ENCODE data around the gene TRIP11. TPM values are rescaled to one million over a fixed set of nuclear protein-coding genes. Genes with fewer than 3 reads are reported as not detected.

TRIP11 gene
- total and polyA plus RNA-seq, 2 experiments from 2014 or later: 24.1 to 69.5 TPM

GRCh38 chr14:91971188-91971778 is 68.6 kb downstream of the TRIP11 start:
- Histone ChIP-seq H3K9me2 (ENCODE audit: insufficient read depth) (no peaks in the 10 kb centered on the region), H4K20me1 (ENCODE audit: insufficient read depth) (no peaks in the 10 kb centered on the region), H2AFZ (no peak overlapping the region), H3K9ac (no peak overlapping the region), H3K27me3 (replicated peaks; ENCODE audit: insufficient read depth) (no peaks in the 10 kb centered on the region), H3K9me3 (ENCODE audit: low read depth) (no peaks in the 10 kb centered on the region), H3K27ac (no peak overlapping the region), H3K79me2 (ENCODE audit: insufficient read depth) (no peaks in the 10 kb centered on the region), H3K4me1 (ENCODE audit: insufficient read depth) (no peaks in the 10 kb centered on the region), H3K4me2 (ENCODE audit: unreplicated experiment) (no peak overlapping the region), H3K4me3 (no peak overlapping the region), H3K36me3 (ENCODE audit: low read depth) (peaks cover 60% of the 10 kb centered on the region), H3F3A (ENCODE audit: insufficient read depth) (no peaks in the 10 kb centered on the region)
- 85 to 91% methylated on average over 2 of the region's 2 CpGs for WGBS, 2 experiments (ENCODE audit: low coverage in 1 of 2, low lambda C conversion rate in 2 of 2, missing lambda C conversion rate in 2 of 2)
- in situ Hi-C loops (cut with MboI): no loop called here
- TF ChIP-seq EZH2 (IDR thresholded peaks at IDR 0.05; ENCODE audit: insufficient read depth, poor library complexity, severe bottlenecking) (no peak), EZH2phosphoT487 (IDR thresholded peaks at IDR 0.05; ENCODE audit: insufficient read depth, low read depth) (no peak)
- no peak for DNase-seq

DNA sequence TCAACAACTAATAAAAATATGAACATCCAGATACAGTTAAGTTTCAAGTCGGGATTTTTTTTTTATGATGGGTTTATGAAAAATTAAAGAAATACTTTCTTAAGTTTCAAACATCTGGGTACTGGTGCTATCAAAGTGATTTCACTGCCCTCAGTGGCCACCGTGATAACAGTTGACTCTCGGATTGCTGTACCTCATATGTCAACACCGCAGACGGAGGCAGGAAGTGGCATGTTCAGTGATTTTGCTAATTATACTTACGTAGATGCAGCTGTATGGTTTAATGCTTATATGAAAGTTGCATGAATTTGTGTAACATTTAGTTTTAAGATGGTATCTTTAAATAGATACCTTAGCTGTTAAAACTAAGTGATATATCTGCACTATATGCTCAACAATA is 71.6 kb downstream of the TRIP11 start:
- H3K4me1 ChIP-seq (ENCODE audit: insufficient read depth): no peaks in the 10 kb centered on the region
- H3F3A ChIP-seq (ENCODE audit: insufficient read depth): no peaks in the 10 kb centered on the region
- no peaks in the 10 kb centered on the region for H3K9me2 ChIP-seq (ENCODE audit: insufficient read depth)
- TF ChIP-seq EZH2phosphoT487 (IDR thresholded peaks at IDR 0.05; ENCODE audit: insufficient read depth, low read depth): no peak
- no peak for TF ChIP-seq EZH2 (IDR thresholded peaks at IDR 0.05; ENCODE audit: insufficient read depth, poor library complexity, severe bottlenecking)
- H4K20me1 ChIP-seq (ENCODE audit: insufficient read depth): no peaks in the 10 kb centered on the region
- H3K4me2 ChIP-seq (ENCODE audit: unreplicated experiment): no peak overlapping the region
- DNase-seq: no peak
- no peaks in the 10 kb centered on the region for H3K79me2 ChIP-seq (ENCODE audit: insufficient read depth)
- H3K27me3 ChIP-seq (replicated peaks; ENCODE audit: insufficient read depth): no peaks in the 10 kb centered on the region
- no peak overlapping the region for H3K27ac ChIP-seq
- peaks cover 45% of the 10 kb centered on the region for H3K36me3 ChIP-seq (ENCODE audit: low read depth)
- H3K4me3 ChIP-seq: no peak overlapping the region
- 89 to 90% methylated on average over 6 of the region's 6 CpGs for WGBS, 2 experiments (ENCODE audit: low coverage in 1 of 2, low lambda C conversion rate in 2 of 2, missing lambda C conversion rate in 2 of 2)
- no peak overlapping the region for H3K9ac ChIP-seq
- in situ Hi-C loops (cut with MboI): no loop called here
- H2AFZ ChIP-seq: no peak overlapping the region
- H3K9me3 ChIP-seq (ENCODE audit: low read depth): no peaks in the 10 kb centered on the region

GRCh38 chr14:91964724-91965123 is 75.1 kb downstream of the TRIP11 start:
- Histone ChIP-seq H3K9me3 (ENCODE audit: low read depth) (no peaks in the 10 kb centered on the region), H3K9me2 (ENCODE audit: insufficient read depth) (no peaks in the 10 kb centered on the region), H3K4me2 (ENCODE audit: unreplicated experiment) (no peak overlapping the region), H3F3A (ENCODE audit: insufficient read depth) (no peaks in the 10 kb centered on the region), H3K4me3 (no peak overlapping the region), H2AFZ (no peak overlapping the region), H3K27me3 (replicated peaks; ENCODE audit: insufficient read depth) (no peaks in the 10 kb centered on the region), H3K9ac (no peak overlapping the region), H3K36me3 (ENCODE audit: low read depth) (peaks cover 22% of the 10 kb centered on the region), H3K27ac (no peak overlapping the region), H3K4me1 (ENCODE audit: insufficient read depth) (no peaks in the 10 kb centered on the region), H4K20me1 (ENCODE audit: insufficient read depth) (no peaks in the 10 kb centered on the region), H3K79me2 (ENCODE audit: insufficient read depth) (no peaks in the 10 kb centered on the region)
- in situ Hi-C loops (cut with MboI): no loop called here
- 96 to 97% methylated on average over 4 of the region's 4 CpGs for WGBS, 2 experiments (ENCODE audit: low coverage in 1 of 2, low lambda C conversion rate in 2 of 2, missing lambda C conversion rate in 2 of 2)
- no peak for DNase-seq
- TF ChIP-seq EZH2 (IDR thresholded peaks at IDR 0.05; ENCODE audit: insufficient read depth, poor library complexity, severe bottlenecking) (no peak), EZH2phosphoT487 (IDR thresholded peaks at IDR 0.05; ENCODE audit: insufficient read depth, low read depth) (no peak)

DNA sequence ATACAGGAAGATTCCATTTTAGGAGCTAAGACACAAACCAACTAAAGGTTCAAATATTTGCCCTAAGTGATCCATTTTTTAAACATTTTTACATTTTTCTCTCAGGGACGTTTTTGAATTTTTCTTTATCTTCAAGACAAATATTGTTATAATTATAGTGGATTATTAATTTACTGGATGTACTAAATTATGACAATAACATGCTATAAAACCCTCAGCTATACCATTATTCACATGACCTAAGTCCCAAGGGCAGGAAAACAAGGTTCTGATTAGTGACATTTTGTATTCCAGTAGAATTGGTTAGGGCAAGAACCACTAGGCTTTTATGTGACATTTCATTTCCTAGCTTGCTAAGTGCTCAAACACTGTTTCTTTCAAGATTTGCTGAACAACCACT is 75.8 kb downstream of the TRIP11 start:
- Histone ChIP-seq H3K27me3 (replicated peaks; ENCODE audit: insufficient read depth) (no peaks in the 10 kb centered on the region), H3K9me3 (ENCODE audit: low read depth) (no peaks in the 10 kb centered on the region), H3K9me2 (ENCODE audit: insufficient read depth) (no peaks in the 10 kb centered on the region), H3K4me2 (ENCODE audit: unreplicated experiment) (no peak overlapping the region), H3K4me1 (ENCODE audit: insufficient read depth) (no peaks in the 10 kb centered on the region), H4K20me1 (ENCODE audit: insufficient read depth) (no peaks in the 10 kb centered on the region), H3K4me3 (no peak overlapping the region), H3F3A (ENCODE audit: insufficient read depth) (no peaks in the 10 kb centered on the region), H3K36me3 (ENCODE audit: low read depth) (peaks cover 15% of the 10 kb centered on the region), H3K9ac (no peak overlapping the region), H3K79me2 (ENCODE audit: insufficient read depth) (no peaks in the 10 kb centered on the region), H2AFZ (no peak overlapping the region), H3K27ac (no peak overlapping the region)
- TF ChIP-seq EZH2phosphoT487 (IDR thresholded peaks at IDR 0.05; ENCODE audit: insufficient read depth, low read depth) (no peak), EZH2 (IDR thresholded peaks at IDR 0.05; ENCODE audit: insufficient read depth, poor library complexity, severe bottlenecking) (no peak)
- in situ Hi-C loops (cut with MboI): no loop called here
- no peak for DNase-seq
- WGBS, 2 experiments (ENCODE audit: low coverage in 1 of 2, low lambda C conversion rate in 2 of 2, missing lambda C conversion rate in 2 of 2): 86 to 93% methylated on average over 1 of the region's 1 CpG

- H3K27ac ChIP-seq: no peak overlapping the region
- TF ChIP-seq EZH2 (IDR thresholded peaks at IDR 0.05; ENCODE audit: insufficient read depth, poor library complexity, severe bottlenecking) (no peak), EZH2phosphoT487 (IDR thresholded peaks at IDR 0.05; ENCODE audit: insufficient read depth, low read depth) (no peak)
- no peaks in the 10 kb centered on the region for H3K27me3 ChIP-seq (replicated peaks; ENCODE audit: insufficient read depth)
- H2AFZ ChIP-seq: no peak overlapping the region
- H3K79me2 ChIP-seq (ENCODE audit: insufficient read depth): no peaks in the 10 kb centered on the region
- 25 to 34% methylated on average over 6 of the region's 6 CpGs for WGBS, 2 experiments (ENCODE audit: low coverage in 1 of 2, low lambda C conversion rate in 2 of 2, missing lambda C conversion rate in 2 of 2)
- no peaks in the 10 kb centered on the region for H3F3A ChIP-seq (ENCODE audit: insufficient read depth)
- DNase-seq: peak; percentile 45
- no peaks in the 10 kb centered on the region for H3K9me2 ChIP-seq (ENCODE audit: insufficient read depth)
- no peaks in the 10 kb centered on the region for H4K20me1 ChIP-seq (ENCODE audit: insufficient read depth)
- H3K9ac ChIP-seq: no peak overlapping the region
- H3K9me3 ChIP-seq (ENCODE audit: low read depth): no peaks in the 10 kb centered on the region
- H3K4me2 ChIP-seq (ENCODE audit: unreplicated experiment): no peak overlapping the region
- peaks cover 9% of the 10 kb centered on the region for H3K36me3 ChIP-seq (ENCODE audit: low read depth)
- no peak overlapping the region for H3K4me3 ChIP-seq
- in situ Hi-C loops (cut with MboI): no loop called here
- H3K4me1 ChIP-seq (ENCODE audit: insufficient read depth): no peaks in the 10 kb centered on the region
These were observed 76.4 kb downstream of the TRIP11 start for GRCh38 chr14:91963465-91963864.

Measured in GM23248 (cell line).